ENCODE measurements around the gene OTUD5. TPM values are rescaled to one million over a fixed set of nuclear protein-coding genes. Genes with fewer than 3 reads are reported as not detected.

OTUD5 gene
- total RNA-seq, 2 donors from 2014 or later = 28.4 to 40.5 TPM

DNA sequence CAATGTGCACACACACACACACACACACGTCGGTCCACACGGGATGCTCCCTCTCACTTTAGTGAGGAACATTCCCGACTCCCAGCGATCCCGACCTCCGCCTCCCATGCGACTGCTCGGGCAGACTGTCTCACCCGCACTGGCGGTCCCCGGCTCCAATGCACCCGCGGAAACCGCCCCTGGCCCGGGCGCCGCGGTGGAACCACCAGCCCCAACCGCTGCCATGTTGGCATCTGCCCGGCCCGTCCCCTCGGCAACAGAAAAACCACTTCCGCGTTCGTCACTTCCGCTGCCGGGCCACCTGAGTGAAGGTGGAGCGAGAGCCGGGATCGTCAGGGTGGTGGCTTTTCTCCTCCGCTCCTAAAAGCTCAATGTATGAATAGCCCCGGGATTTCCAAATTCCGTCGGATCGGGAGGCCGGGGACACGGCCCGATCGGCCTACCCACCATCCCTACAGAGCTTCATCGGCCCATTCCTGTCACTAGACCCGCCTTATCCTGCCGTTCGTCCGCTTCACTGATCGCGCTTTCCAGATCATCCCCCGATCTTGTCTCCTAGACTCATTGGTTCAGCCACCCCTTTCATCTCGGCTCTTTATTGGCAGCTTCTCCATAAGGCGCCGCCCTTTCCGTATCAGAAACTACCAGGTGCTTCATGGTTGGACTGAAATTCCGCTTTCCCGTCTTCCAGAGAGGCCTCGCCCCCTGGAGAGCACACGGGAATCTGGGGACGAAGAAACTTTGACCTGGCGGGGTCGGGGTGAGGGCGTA lies 45.8 kb downstream of the OTUD5 start, which contains the start of gene SLC35A2:
Gene SLC35A2 (minus strand): TSS at position 235 of the 771 bp plus-strand sequence. CDS start 10 bp downstream, at position 225.
- Histone ChIP-seq H3K27ac (peak within 1 kb of the TSS; percentile 61 to 77), H3K4me1 (ENCODE audit: control insufficient read depth in 1 of 2, low read depth in 2 of 2) (no peaks in the 10 kb centered on the region), H3K27me3 (replicated peaks; ENCODE audit: insufficient read depth) (no peaks in the 10 kb centered on the region), H3K4me3 (peak within 1 kb of the TSS; percentile 84), H3K36me3 (no peaks in the 10 kb centered on the region), H3K9me3 (no peaks in the 10 kb centered on the region)
- ATAC-seq (ENCODE audit: insufficient number of reproducible peaks, low FRiP score, low read depth) (no peak), DNase-seq (ENCODE audit: low spot score) (no peak)
- TF ChIP-seq, protein P1, sequence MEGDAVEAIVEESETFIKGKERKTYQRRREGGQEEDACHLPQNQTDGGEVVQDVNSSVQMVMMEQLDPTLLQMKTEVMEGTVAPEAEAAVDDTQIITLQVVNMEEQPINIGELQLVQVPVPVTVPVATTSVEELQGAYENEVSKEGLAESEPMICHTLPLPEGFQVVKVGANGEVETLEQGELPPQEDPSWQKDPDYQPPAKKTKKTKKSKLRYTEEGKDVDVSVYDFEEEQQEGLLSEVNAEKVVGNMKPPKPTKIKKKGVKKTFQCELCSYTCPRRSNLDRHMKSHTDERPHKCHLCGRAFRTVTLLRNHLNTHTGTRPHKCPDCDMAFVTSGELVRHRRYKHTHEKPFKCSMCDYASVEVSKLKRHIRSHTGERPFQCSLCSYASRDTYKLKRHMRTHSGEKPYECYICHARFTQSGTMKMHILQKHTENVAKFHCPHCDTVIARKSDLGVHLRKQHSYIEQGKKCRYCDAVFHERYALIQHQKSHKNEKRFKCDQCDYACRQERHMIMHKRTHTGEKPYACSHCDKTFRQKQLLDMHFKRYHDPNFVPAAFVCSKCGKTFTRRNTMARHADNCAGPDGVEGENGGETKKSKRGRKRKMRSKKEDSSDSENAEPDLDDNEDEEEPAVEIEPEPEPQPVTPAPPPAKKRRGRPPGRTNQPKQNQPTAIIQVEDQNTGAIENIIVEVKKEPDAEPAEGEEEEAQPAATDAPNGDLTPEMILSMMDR (IDR thresholded peaks at IDR 0.05) = no peak

DNA sequence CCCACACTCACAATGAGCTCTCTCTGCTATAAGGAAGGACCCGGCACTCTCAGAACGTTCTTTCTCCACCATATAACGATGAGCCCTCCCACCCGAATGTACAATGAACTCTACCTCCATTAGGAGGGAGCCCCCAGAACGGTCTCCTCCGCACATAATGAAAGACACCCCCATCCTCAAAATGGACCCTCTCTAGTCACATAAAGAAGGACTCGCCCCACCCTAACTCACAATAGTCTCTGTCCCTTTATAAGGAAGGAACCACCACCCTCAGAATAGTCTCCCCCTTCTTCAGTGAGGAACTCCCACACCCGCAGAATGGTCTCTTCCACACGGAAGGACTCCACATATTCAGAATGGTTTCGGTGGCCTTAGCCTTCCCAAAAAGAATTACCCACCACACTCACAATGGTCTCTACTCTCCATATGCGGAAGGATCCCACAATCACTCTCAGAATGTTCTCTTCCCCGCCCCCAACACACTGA lies 46.4 kb downstream of the OTUD5 start:
- no peaks in the 10 kb centered on the region for H3K9me3 ChIP-seq
- DNase-seq (ENCODE audit: low spot score) (no peak), ATAC-seq (ENCODE audit: insufficient number of reproducible peaks, low FRiP score, low read depth) (no peak)
- no peaks in the 10 kb centered on the region for H3K27me3 ChIP-seq (replicated peaks; ENCODE audit: insufficient read depth)
- H3K4me3 ChIP-seq = peak overlapping the region; percentile 84
- H3K4me1 ChIP-seq (ENCODE audit: control insufficient read depth in 1 of 2, low read depth in 2 of 2) = no peaks in the 10 kb centered on the region
- peak overlapping the region in 1 of 2 donors; percentile 77 for H3K27ac ChIP-seq
- no peaks in the 10 kb centered on the region for H3K36me3 ChIP-seq
- TF ChIP-seq, protein P1 (IDR thresholded peaks at IDR 0.05) = no peak

- DNase-seq (ENCODE audit: low spot score) (no peak), ATAC-seq (ENCODE audit: insufficient number of reproducible peaks, low FRiP score, low read depth) (no peak)
- H3K27me3 ChIP-seq (replicated peaks; ENCODE audit: insufficient read depth) = no peaks in the 10 kb centered on the region
- TF ChIP-seq, protein P1 (IDR thresholded peaks at IDR 0.05) = no peak
- no peak overlapping the region for H3K4me3 ChIP-seq
- no peaks in the 10 kb centered on the region for H3K4me1 ChIP-seq (ENCODE audit: control insufficient read depth in 1 of 2, low read depth in 2 of 2)
- H3K27ac ChIP-seq = no peak overlapping the region
- H3K36me3 ChIP-seq = no peaks in the 10 kb centered on the region
- H3K9me3 ChIP-seq = no peaks in the 10 kb centered on the region
Observed at GRCh38 chrX:48909703-48910294, 47.6 kb downstream of the OTUD5 start.

- H3K27ac ChIP-seq = no peak overlapping the region
- no peak for DNase-seq (ENCODE audit: low spot score)
- no peaks in the 10 kb centered on the region for H3K9me3 ChIP-seq
- no peaks in the 10 kb centered on the region for H3K4me1 ChIP-seq (ENCODE audit: control insufficient read depth in 1 of 2, low read depth in 2 of 2)
- TF ChIP-seq, protein P1 (IDR thresholded peaks at IDR 0.05) = no peak
- no peaks in the 10 kb centered on the region for H3K27me3 ChIP-seq (replicated peaks; ENCODE audit: insufficient read depth)
- no peaks in the 10 kb centered on the region for H3K36me3 ChIP-seq
- H3K4me3 ChIP-seq = no peak overlapping the region
- no peak for ATAC-seq (ENCODE audit: insufficient number of reproducible peaks, low FRiP score, low read depth)
Observed at GRCh38 chrX:48908600-48908999, 48.8 kb downstream of the OTUD5 start.

DNA sequence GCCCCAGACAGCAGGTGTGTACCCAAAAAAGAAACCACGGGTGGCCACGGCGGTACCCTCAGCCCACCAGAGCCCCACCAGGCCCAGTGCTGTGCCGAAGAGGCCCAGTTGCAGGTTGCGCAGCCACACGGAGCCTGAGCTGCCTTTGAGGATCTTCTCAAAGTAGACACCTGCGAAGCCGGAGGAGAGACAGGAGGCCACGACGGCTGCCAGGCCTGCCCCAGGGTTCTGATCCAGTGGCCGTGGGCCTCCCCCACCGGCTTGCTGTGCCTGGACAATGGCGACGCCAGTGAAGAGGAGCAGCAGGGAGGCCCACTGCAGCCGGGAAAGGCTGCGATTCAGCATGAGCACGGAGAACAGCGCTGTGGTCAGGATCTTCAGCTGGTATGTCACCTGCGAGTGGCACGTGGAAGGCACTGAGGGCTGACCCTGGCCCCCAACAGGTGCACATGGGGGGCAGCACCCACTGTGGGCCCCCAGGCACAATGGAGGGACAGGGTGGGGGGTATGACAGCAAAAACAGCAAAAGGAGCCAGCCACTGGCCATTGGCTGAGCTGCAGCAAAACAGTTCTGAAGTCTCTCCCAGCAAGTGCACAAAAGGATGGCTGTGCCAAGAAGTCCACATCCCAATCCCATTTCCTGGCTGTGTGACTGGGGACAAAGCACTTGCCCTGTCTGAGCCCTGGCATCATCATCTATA lies 52.2 kb downstream of the OTUD5 start:
- H3K27ac ChIP-seq = no peak overlapping the region

More for the DNA sequence above, 52.2 kb downstream of the OTUD5 start:
- ATAC-seq (ENCODE audit: insufficient number of reproducible peaks, low FRiP score, low read depth) (no peak), DNase-seq (ENCODE audit: low spot score) (no peak)
- Histone ChIP-seq H3K4me3 (no peak overlapping the region), H3K9me3 (no peaks in the 10 kb centered on the region), H3K36me3 (peaks cover 4% of the 10 kb centered on the region), H3K27me3 (replicated peaks; ENCODE audit: insufficient read depth) (no peaks in the 10 kb centered on the region), H3K4me1 (ENCODE audit: control insufficient read depth in 1 of 2, low read depth in 2 of 2) (no peaks in the 10 kb centered on the region)
- TF ChIP-seq, protein P1 (IDR thresholded peaks at IDR 0.05) = no peak
